Measurements from ENCODE around the gene RHOBTB1. TPM values are rescaled to one million over a fixed set of nuclear protein-coding genes. Genes with fewer than 3 reads are reported as not detected.

RHOBTB1 gene
- total RNA-seq, 4 donors from 2014 or later: 2.8 to 37.9 (median 3.7) TPM

- DNase-seq (ENCODE audit: low spot score in 2 of 2): no peak
- H3K9me3 ChIP-seq: no peaks in the 10 kb centered on the region
- 76% methylated on average over 4 of the region's 4 CpGs for WGBS
These were observed 90.9 kb downstream of the RHOBTB1 start for GRCh38 chr10:60853107-60853506.

DNA sequence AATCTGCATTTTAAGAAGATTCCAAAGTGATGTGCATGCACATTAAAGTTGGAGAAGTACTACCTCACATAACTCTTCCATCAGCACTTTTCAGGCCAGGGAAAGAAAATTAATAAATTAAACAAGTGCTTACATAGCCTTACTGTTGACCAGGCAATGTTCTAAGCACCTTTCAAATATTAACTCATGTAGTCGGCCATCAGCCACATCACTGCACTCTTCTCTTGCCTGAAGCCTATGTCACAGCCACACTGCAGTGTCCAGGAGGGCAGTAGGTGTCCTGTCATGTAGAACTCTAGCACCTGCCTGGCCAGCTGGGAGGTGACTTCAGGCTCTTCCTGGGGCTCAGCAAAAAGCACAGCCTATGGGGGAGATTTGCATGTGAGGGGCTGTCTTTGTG is 94.2 kb downstream of the RHOBTB1 start:
- 81% methylated on average over 1 of the region's 1 CpG for WGBS
- no peaks in the 10 kb centered on the region for H3K9me3 ChIP-seq
- TF ChIP-seq POLR2AphosphoS5 (IDR thresholded peaks at IDR 0.05) (no peak), POLR2A (IDR thresholded peaks at IDR 0.05) (no peak), CTCF (IDR thresholded peaks at IDR 0.05) (no peak), EP300 (IDR thresholded peaks at IDR 0.05) (no peak)
- H3K27ac ChIP-seq: no peak overlapping the region
- peaks cover 5% of the 10 kb centered on the region for H3K4me1 ChIP-seq
- H3K4me3 ChIP-seq: no peak overlapping the region
- H3K27me3 ChIP-seq: no peaks in the 10 kb centered on the region
- no peak for DNase-seq (ENCODE audit: low spot score in 2 of 2)
- H3K36me3 ChIP-seq: no peaks in the 10 kb centered on the region

More at GRCh38 chr10:60853107-60853506, 90.9 kb downstream of the RHOBTB1 start:
- Histone ChIP-seq H3K27me3 (no peaks in the 10 kb centered on the region), H3K4me3 (no peak overlapping the region), H3K4me1 (peaks cover 5% of the 10 kb centered on the region), H3K27ac (no peak overlapping the region), H3K36me3 (no peaks in the 10 kb centered on the region)
- no peak for TF ChIP-seq POLR2AphosphoS5 (IDR thresholded peaks at IDR 0.05)
- TF ChIP-seq POLR2A (IDR thresholded peaks at IDR 0.05): no peak
- TF ChIP-seq EP300 (IDR thresholded peaks at IDR 0.05): no peak
- no peak for TF ChIP-seq CTCF (IDR thresholded peaks at IDR 0.05)

DNA sequence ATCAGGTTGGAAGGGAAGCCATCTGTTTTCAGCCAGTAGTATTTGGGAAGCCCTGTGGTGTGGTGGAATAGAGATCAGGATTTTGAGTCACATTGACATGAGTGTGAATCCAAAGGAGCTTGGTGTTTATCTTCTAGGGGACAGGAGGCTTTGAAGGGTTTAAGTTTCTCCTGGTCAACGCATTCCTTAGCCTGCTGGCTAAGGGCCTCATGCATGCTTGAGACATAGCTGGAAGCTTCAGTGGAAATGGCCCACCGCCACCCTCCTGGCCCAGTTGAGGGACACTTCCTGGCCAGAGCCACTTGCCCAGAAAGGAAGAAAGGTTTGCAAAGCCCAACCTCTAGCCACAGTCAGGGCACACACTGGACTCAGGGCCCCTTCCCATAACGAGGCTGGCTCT is 94.8 kb downstream of the RHOBTB1 start:
- WGBS: 61% methylated on average over 2 of the region's 3 CpGs
- Histone ChIP-seq H3K27ac (no peak overlapping the region), H3K27me3 (no peaks in the 10 kb centered on the region), H3K36me3 (no peaks in the 10 kb centered on the region), H3K4me3 (no peak overlapping the region), H3K9me3 (no peaks in the 10 kb centered on the region), H3K4me1 (peaks cover 5% of the 10 kb centered on the region)
- peak in 1 of 2 donors; percentile 77 for DNase-seq (ENCODE audit: low spot score in 2 of 2)
- no peak for TF ChIP-seq POLR2AphosphoS5 (IDR thresholded peaks at IDR 0.05)
- no peak for TF ChIP-seq EP300 (IDR thresholded peaks at IDR 0.05)
- no peak for TF ChIP-seq CTCF (IDR thresholded peaks at IDR 0.05)
- no peak for TF ChIP-seq POLR2A (IDR thresholded peaks at IDR 0.05)

GRCh38 chr10:60848680-60849079 is 95.3 kb downstream of the RHOBTB1 start:
- H3K4me3 ChIP-seq: no peak overlapping the region
- no peaks in the 10 kb centered on the region for H3K36me3 ChIP-seq
- no peaks in the 10 kb centered on the region for H3K9me3 ChIP-seq
- WGBS: 75% methylated on average over 5 of the region's 5 CpGs
- peaks cover 5% of the 10 kb centered on the region for H3K4me1 ChIP-seq
- H3K27me3 ChIP-seq: no peaks in the 10 kb centered on the region
- no peak overlapping the region for H3K27ac ChIP-seq
- no peak for DNase-seq (ENCODE audit: low spot score in 2 of 2)
- no peak for TF ChIP-seq POLR2AphosphoS5 (IDR thresholded peaks at IDR 0.05)
- no peak for TF ChIP-seq CTCF (IDR thresholded peaks at IDR 0.05)
- TF ChIP-seq POLR2A (IDR thresholded peaks at IDR 0.05): no peak
- TF ChIP-seq EP300 (IDR thresholded peaks at IDR 0.05): no peak

- no peak for DNase-seq (ENCODE audit: low spot score in 2 of 2)
- 47% methylated on average over 1 of the region's 1 CpG for WGBS
- H3K4me3 ChIP-seq: no peak overlapping the region
- H3K4me1 ChIP-seq: peaks cover 5% of the 10 kb centered on the region
- H3K9me3 ChIP-seq: no peaks in the 10 kb centered on the region
- H3K27me3 ChIP-seq: no peaks in the 10 kb centered on the region
- H3K36me3 ChIP-seq: no peaks in the 10 kb centered on the region
- H3K27ac ChIP-seq: no peak overlapping the region
- TF ChIP-seq CTCF (IDR thresholded peaks at IDR 0.05) (no peak), POLR2AphosphoS5 (IDR thresholded peaks at IDR 0.05) (no peak), POLR2A (IDR thresholded peaks at IDR 0.05) (no peak), EP300 (IDR thresholded peaks at IDR 0.05) (no peak)
These were observed 95.9 kb downstream of the RHOBTB1 start for GRCh38 chr10:60848126-60848525.

Measured in suprapubic skin (tissue), 4 donors.